ENCODE results near the gene NLRP8.

The NLRP8 gene

DNA sequence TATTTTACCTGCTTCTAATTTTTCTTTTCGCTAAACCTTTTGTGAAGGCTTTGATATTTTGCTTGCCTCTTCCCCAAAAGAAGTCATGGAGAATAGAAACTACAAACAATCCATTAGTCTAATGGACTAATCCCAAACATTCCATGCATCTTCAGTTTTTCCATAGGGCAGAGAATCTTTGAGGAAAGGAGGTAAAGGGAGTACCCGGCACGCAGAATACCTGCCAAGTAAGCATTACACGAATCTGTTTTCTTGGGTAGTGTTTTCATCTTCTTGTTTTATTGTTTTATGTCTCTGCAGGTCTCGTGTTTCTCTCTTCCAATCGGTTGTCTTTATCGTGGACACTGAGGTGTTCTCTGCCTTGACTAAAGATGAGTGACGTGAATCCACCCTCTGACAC, at the start of gene NLRP8:
Gene NLRP8 (plus strand): TSS at position 301 of the 400 bp plus-strand sequence.
- Mint-ChIP-seq H3K9me3 (peaks cover 84% of the 10 kb centered on the region), H3K4me3 (no peak within 1 kb of the TSS), H3K4me1 (no peaks in the 10 kb centered on the region), H3K27ac (no peak within 1 kb of the TSS), H3K27me3 (ENCODE audit: low read depth, poor library complexity) (no peaks in the 10 kb centered on the region), H3K36me3 (ENCODE audit: low read depth) (no peaks in the 10 kb centered on the region)
- TF ChIP-seq, protein P1, sequence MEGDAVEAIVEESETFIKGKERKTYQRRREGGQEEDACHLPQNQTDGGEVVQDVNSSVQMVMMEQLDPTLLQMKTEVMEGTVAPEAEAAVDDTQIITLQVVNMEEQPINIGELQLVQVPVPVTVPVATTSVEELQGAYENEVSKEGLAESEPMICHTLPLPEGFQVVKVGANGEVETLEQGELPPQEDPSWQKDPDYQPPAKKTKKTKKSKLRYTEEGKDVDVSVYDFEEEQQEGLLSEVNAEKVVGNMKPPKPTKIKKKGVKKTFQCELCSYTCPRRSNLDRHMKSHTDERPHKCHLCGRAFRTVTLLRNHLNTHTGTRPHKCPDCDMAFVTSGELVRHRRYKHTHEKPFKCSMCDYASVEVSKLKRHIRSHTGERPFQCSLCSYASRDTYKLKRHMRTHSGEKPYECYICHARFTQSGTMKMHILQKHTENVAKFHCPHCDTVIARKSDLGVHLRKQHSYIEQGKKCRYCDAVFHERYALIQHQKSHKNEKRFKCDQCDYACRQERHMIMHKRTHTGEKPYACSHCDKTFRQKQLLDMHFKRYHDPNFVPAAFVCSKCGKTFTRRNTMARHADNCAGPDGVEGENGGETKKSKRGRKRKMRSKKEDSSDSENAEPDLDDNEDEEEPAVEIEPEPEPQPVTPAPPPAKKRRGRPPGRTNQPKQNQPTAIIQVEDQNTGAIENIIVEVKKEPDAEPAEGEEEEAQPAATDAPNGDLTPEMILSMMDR (IDR thresholded peaks at IDR 0.05), result no peak
- DNase-seq, result no peak

DNA sequence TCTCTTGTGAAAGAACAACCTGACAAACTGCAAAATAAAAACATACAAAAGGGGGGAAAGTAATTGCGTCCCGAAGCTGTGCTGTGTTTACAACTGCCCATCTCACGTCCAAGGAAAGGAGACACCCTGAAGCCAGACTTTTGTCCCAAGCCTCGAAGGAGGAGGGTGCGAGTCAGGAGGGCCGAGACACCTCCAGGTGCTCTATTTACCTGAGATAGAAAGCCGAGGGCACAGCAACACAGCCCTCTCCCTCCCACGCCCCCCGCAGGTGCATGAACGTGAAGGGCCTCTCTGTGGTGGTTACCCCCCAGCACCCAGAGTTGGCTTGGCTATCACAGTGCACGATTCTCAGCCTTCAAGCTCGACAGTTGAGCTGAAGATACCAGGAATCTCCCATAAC, 48.7 kb upstream of the NLRP8 start:
- DNase-seq, result no peak
- Mint-ChIP-seq H3K4me1 (no peaks in the 10 kb centered on the region), H3K36me3 (ENCODE audit: low read depth) (no peaks in the 10 kb centered on the region), H3K27me3 (ENCODE audit: low read depth, poor library complexity) (peaks cover 3% of the 10 kb centered on the region), H3K9me3 (peaks cover 80% of the 10 kb centered on the region), H3K4me3 (no peak overlapping the region), H3K27ac (no peak overlapping the region)
- TF ChIP-seq, protein P1 (IDR thresholded peaks at IDR 0.05), result no peak

DNA sequence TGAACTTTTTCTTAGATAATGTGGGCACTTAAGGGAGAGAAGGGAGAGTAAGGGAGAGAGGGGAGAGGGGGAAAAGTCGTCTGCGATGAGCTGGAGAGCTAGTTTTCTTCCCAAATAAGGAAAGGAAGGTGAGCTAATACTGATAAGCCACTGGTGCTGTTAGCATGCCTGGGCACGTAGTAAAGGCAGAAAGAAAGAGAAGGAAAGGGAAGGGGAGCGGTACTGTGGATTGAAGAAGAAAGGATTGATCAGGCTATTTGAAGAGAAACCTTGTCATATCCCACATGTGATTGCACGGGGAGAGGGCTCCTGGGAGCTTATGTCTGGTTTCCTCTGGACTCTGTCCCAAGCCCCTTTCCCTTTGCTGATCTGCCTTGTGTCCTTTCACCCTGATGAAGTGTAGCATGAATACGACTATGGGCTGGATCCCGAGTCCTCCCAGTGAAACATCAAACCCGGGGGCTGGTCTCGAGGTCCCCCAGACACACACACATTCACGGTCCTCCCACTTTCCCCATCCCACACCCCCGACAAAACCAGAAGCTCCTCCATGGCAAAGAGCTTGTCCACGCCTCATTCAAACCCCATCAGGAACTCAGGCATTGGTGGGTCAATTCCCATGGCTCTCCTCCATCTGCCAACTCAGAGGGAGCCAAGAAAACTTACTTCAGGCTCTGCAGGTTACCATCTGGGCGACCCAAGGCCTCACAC, 46.1 kb upstream of the NLRP8 start:
- TF ChIP-seq, protein P1 (IDR thresholded peaks at IDR 0.05), result no peak
- Mint-ChIP-seq H3K27ac (no peak overlapping the region), H3K4me1 (no peaks in the 10 kb centered on the region), H3K36me3 (ENCODE audit: low read depth) (no peaks in the 10 kb centered on the region), H3K4me3 (no peak overlapping the region), H3K9me3 (peaks cover 84% of the 10 kb centered on the region), H3K27me3 (ENCODE audit: low read depth, poor library complexity) (no peaks in the 10 kb centered on the region)
- DNase-seq, result no peak

DNA sequence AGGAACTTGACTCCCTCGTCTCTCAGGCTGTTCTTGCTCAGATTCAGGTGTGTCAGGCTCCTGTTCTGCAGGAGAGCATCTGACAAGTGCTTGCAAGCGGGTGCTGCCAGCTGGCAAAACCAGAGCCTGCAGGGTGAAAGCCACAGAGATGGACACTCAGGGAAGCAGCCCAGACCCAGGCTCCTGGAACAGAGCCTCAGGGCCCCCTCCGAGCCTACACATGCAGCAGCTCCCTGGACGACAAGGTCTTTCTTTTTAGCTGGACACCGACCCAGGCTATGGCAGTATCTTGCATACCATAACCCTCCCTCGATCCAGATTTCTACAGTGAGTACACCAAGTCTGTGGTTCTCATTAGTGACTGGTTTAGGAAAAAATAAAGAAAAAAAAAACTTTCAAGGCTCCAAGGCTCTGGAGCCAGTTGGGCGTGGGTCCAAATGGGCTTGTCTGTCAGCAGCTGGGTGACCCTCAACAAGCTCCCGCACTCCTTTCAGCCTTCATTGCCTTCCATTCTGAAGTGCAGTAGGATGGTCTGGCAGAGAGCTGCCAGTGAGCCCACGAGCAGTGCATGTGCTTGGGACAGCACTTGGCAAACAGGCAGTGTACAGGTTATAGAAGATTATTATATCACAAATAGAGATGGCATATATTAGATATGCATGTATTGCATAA, 45.4 kb upstream of the NLRP8 start:
- no peak for DNase-seq
- no peak overlapping the region for H3K4me3 Mint-ChIP-seq
- no peaks in the 10 kb centered on the region for H3K27me3 Mint-ChIP-seq (ENCODE audit: low read depth, poor library complexity)
- TF ChIP-seq, protein P1 (IDR thresholded peaks at IDR 0.05), result no peak
- no peak overlapping the region for H3K27ac Mint-ChIP-seq
- no peaks in the 10 kb centered on the region for H3K4me1 Mint-ChIP-seq
- H3K9me3 Mint-ChIP-seq, result peaks cover 82% of the 10 kb centered on the region
- no peaks in the 10 kb centered on the region for H3K36me3 Mint-ChIP-seq (ENCODE audit: low read depth)

DNA sequence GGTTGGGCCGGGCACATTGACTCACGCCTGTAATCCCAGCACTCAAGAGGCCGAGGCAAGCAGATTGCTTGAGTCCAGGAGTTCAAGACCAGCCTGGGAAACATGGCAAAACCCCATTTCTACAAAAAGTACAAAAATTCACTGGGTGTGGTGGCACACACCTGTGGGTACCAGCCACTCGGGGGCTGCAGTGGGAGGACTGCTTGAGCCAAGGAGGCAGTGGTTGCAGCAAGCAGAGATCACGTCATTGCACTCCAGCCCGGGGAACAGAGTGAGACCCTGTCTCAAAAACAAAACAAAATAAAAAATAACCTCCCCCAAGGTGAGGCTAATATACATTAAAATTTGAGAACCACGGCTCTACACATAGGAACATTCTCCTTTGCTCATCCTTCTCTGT, 40.3 kb upstream of the NLRP8 start:
- H3K4me1 Mint-ChIP-seq, result no peaks in the 10 kb centered on the region
- no peak overlapping the region for H3K27ac Mint-ChIP-seq
- peaks cover 90% of the 10 kb centered on the region for H3K9me3 Mint-ChIP-seq
- H3K27me3 Mint-ChIP-seq (ENCODE audit: low read depth, poor library complexity), result no peaks in the 10 kb centered on the region
- no peaks in the 10 kb centered on the region for H3K36me3 Mint-ChIP-seq (ENCODE audit: low read depth)
- DNase-seq, result no peak
- H3K4me3 Mint-ChIP-seq, result no peak overlapping the region
- TF ChIP-seq, protein P1 (IDR thresholded peaks at IDR 0.05), result no peak

DNA sequence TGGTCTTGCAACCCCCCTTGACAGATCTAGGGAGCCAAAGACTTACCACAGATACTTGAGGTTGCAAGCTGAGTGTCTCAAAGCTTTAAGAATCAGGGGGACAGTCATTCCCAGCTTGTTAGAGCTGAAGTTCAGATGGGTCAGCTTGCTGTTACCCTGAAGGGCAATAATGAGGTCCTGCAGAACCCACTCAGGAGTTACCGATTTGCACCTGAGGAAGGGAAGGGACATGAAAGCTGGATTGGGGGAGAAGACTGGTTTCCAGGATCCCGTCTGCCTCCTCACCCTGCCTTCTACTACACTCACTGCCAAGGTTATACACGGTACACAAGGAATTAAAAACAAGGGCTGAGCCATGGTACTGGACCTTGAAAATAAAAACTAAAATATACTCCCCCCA, 39.9 kb upstream of the NLRP8 start:
- Mint-ChIP-seq H3K27ac (no peak overlapping the region), H3K36me3 (ENCODE audit: low read depth) (no peaks in the 10 kb centered on the region), H3K4me3 (no peak overlapping the region), H3K4me1 (no peaks in the 10 kb centered on the region), H3K27me3 (ENCODE audit: low read depth, poor library complexity) (peaks cover under 1% of the 10 kb centered on the region), H3K9me3 (peaks cover 92% of the 10 kb centered on the region)
- TF ChIP-seq, protein P1 (IDR thresholded peaks at IDR 0.05), result no peak
- no peak for DNase-seq

Data from nephron progenitor cell (in vitro differentiated cells).